Esophagus (tissue), 2 donors: ENCODE results near the gene PARVA. TPM values are rescaled to one million over a fixed set of nuclear protein-coding genes. Genes with fewer than 3 reads are reported as not detected.

Experiments used
- H3K27ac ChIP-seq, 2 donors: one replicate each; pipeline ENCODE4 v1.5.1; 2013; ENCODE audit warnings: low read depth in 2 of 2, mild to moderate bottlenecking in 2 of 2, inconsistent platforms in 1 of 2, low read length in 1 of 2, moderate library complexity in 1 of 2
- H3K27me3 ChIP-seq, 2 donors: one replicate each; pipeline ENCODE4 v1.6.1; 2013; ENCODE audit warnings: low read length in 2 of 2, control low read depth in 1 of 2, mild to moderate bottlenecking in 1 of 2; ENCODE audit not compliant: insufficient read depth in 2 of 2, control insufficient read depth in 1 of 2
- H3K36me3 ChIP-seq, 2 donors: one replicate each; pipeline ENCODE4 v1.6.1; 2013; ENCODE audit warnings: low read length in 1 of 2; ENCODE audit not compliant: control insufficient read depth in 2 of 2, insufficient read depth in 2 of 2
- H3K4me1 ChIP-seq, 2 donors: one replicate each; pipeline ENCODE4 v1.6.1; 2013; ENCODE audit warnings: low read length in 1 of 2; ENCODE audit not compliant: control insufficient read depth in 2 of 2, insufficient read depth in 2 of 2
- H3K4me3 ChIP-seq, 2 donors: one replicate each; pipeline ENCODE4 v1.5.1; 2013; ENCODE audit warnings: low read length in 2 of 2, mild to moderate bottlenecking in 2 of 2, low read depth in 1 of 2, moderate library complexity in 1 of 2
- H3K9me3 ChIP-seq, 2 donors: one replicate each; pipeline ENCODE4 v1.6.1; 2013; ENCODE audit warnings: mild to moderate bottlenecking in 2 of 2, low read depth in 1 of 2, low read length in 1 of 2, moderate library complexity in 1 of 2; ENCODE audit not compliant: control insufficient read depth in 2 of 2, insufficient read depth in 1 of 2
- WGBS, 2 donors: extraction: QIAGEN DNeasy Blood & Tissue Kit; methylation state at CpG; one replicate each; pipeline ENCODE4 v1.1.7; 2013; 5-methylcytosine and 5-hydroxymethylcytosine counted together
- polyA plus RNA-seq, 2 donors: library from polyadenylated mRNA; stranded (reverse); fragments of 200-250 nt; gene quantifications; one replicate each; pipeline ENCODE4 v1.2.3, GENCODE V29; 2013
- donor health status: healthy with polysubstance abuse.
- donor health status: Bipolar disorder and iron deficiency.

Gene PARVA
- polyA plus RNA-seq, 2 donors = 8.2 to 18.3 TPM

- H3K27ac ChIP-seq = no peak overlapping the region
- H3K4me3 ChIP-seq = no peak overlapping the region
- no peaks in the 10 kb centered on the region for H3K27me3 ChIP-seq
- no peaks in the 10 kb centered on the region for H3K36me3 ChIP-seq
- H3K4me1 ChIP-seq = peaks cover 0 to 5% of the 10 kb centered on the region in 2 donors
- 86 to 89% methylated on average over 6 of the region's 6 CpGs for WGBS, 2 donors
- no peaks in the 10 kb centered on the region for H3K9me3 ChIP-seq
These were observed 43.3 kb downstream of the PARVA start for GRCh38 chr11:12420706-12421105.

GRCh38 chr11:12421386-12421785 lies 44.0 kb downstream of the PARVA start:
- H3K27me3 ChIP-seq = no peaks in the 10 kb centered on the region
- no peaks in the 10 kb centered on the region for H3K9me3 ChIP-seq
- H3K4me1 ChIP-seq = peaks cover 0 to 5% of the 10 kb centered on the region in 2 donors
- 77 to 81% methylated on average over 1 of the region's 1 CpG for WGBS, 2 donors
- H3K4me3 ChIP-seq = no peak overlapping the region
- H3K36me3 ChIP-seq = no peaks in the 10 kb centered on the region
- no peak overlapping the region for H3K27ac ChIP-seq

- Histone ChIP-seq H3K27me3 (no peaks in the 10 kb centered on the region), H3K27ac (no peak overlapping the region), H3K4me1 (peaks cover 2 to 5% of the 10 kb centered on the region in 2 donors), H3K4me3 (no peak overlapping the region), H3K9me3 (no peaks in the 10 kb centered on the region), H3K36me3 (no peaks in the 10 kb centered on the region)
These were observed 48.8 kb downstream of the PARVA start for GRCh38 chr11:12426176-12426575.

- Histone ChIP-seq H3K36me3 (no peaks in the 10 kb centered on the region), H3K4me3 (no peak overlapping the region), H3K9me3 (no peaks in the 10 kb centered on the region), H3K4me1 (peaks cover 6 to 9% of the 10 kb centered on the region in 2 donors), H3K27ac (no peak overlapping the region), H3K27me3 (no peaks in the 10 kb centered on the region)
- WGBS, 2 donors = 80 to 85% methylated on average over 3 of the region's 3 CpGs
These were observed 51.8 kb downstream of the PARVA start for GRCh38 chr11:12429155-12429554.

- H3K9me3 ChIP-seq = no peaks in the 10 kb centered on the region
- 40 to 44% methylated on average over 3 of the region's 3 CpGs for WGBS, 2 donors
- H3K27me3 ChIP-seq = no peaks in the 10 kb centered on the region
- no peak overlapping the region for H3K4me3 ChIP-seq
- peak overlapping the region; percentile 63 to 90 for H3K27ac ChIP-seq
- no peaks in the 10 kb centered on the region for H3K36me3 ChIP-seq
- peaks cover 6 to 9% of the 10 kb centered on the region in 2 donors for H3K4me1 ChIP-seq
These were observed 53.0 kb downstream of the PARVA start for GRCh38 chr11:12430351-12430750.

- Histone ChIP-seq H3K9me3 (no peaks in the 10 kb centered on the region), H3K36me3 (no peaks in the 10 kb centered on the region), H3K27ac (peak overlapping the region; percentile 63 to 81), H3K4me3 (no peak overlapping the region), H3K4me1 (peaks cover 6 to 9% of the 10 kb centered on the region in 2 donors), H3K27me3 (no peaks in the 10 kb centered on the region)
- WGBS, 2 donors = 26 to 42% methylated on average over 5 of the region's 5 CpGs
These were observed 53.7 kb downstream of the PARVA start for GRCh38 chr11:12430954-12431595.

GRCh38 chr11:12432507-12432906 lies 55.1 kb downstream of the PARVA start:
- no peaks in the 10 kb centered on the region for H3K9me3 ChIP-seq
- peaks cover 6 to 9% of the 10 kb centered on the region in 2 donors for H3K4me1 ChIP-seq
- no peaks in the 10 kb centered on the region for H3K36me3 ChIP-seq
- H3K27me3 ChIP-seq = no peaks in the 10 kb centered on the region
- no peak overlapping the region for H3K4me3 ChIP-seq
- 80 to 90% methylated on average over 6 of the region's 6 CpGs for WGBS, 2 donors
- H3K27ac ChIP-seq = peak overlapping the region; percentile 6 to 40

GRCh38 chr11:12433121-12433520 lies 55.8 kb downstream of the PARVA start:
- Histone ChIP-seq H3K4me1 (peaks cover 6% of the 10 kb centered on the region in 2 donors), H3K9me3 (no peaks in the 10 kb centered on the region), H3K4me3 (no peak overlapping the region), H3K36me3 (no peaks in the 10 kb centered on the region), H3K27ac (peak overlapping the region; percentile 27 to 60), H3K27me3 (no peaks in the 10 kb centered on the region)
- 52 to 67% methylated on average over 3 of the region's 3 CpGs for WGBS, 2 donors

GRCh38 chr11:12433571-12434324 lies 56.4 kb downstream of the PARVA start:
- no peaks in the 10 kb centered on the region for H3K9me3 ChIP-seq
- H3K27ac ChIP-seq = peak overlapping the region; percentile 60 to 72
- H3K4me3 ChIP-seq = no peak overlapping the region
- H3K27me3 ChIP-seq = no peaks in the 10 kb centered on the region
- no peaks in the 10 kb centered on the region for H3K36me3 ChIP-seq
- peaks cover 6 to 7% of the 10 kb centered on the region in 2 donors for H3K4me1 ChIP-seq
- WGBS, 2 donors = 59 to 67% methylated on average over 16 of the region's 16 CpGs

- H3K27me3 ChIP-seq = no peaks in the 10 kb centered on the region
- peak overlapping the region; percentile 60 to 72 for H3K27ac ChIP-seq
- 68 to 84% methylated on average over 4 of the region's 4 CpGs for WGBS, 2 donors
- H3K36me3 ChIP-seq = peaks cover 0 to 3% of the 10 kb centered on the region in 2 donors
- H3K4me3 ChIP-seq = no peak overlapping the region
- H3K4me1 ChIP-seq = peaks cover 6 to 9% of the 10 kb centered on the region in 2 donors
- no peaks in the 10 kb centered on the region for H3K9me3 ChIP-seq
These were observed 56.9 kb downstream of the PARVA start for GRCh38 chr11:12434325-12434654.
